Measurements from ENCODE around the gene DUSP16.

Gene DUSP16

GRCh38 chr12:12446786-12447185 is 115.9 kb downstream of the DUSP16 start:
- H3K4me3 ChIP-seq (ENCODE audit: low read depth, low read length): no peak overlapping the region
- no peaks in the 10 kb centered on the region for H3K27me3 ChIP-seq (replicated peaks)
- no peak for DNase-seq
- no peaks in the 10 kb centered on the region for H3K36me3 ChIP-seq (replicated peaks)
- no peak overlapping the region for H3K27ac ChIP-seq
- TF ChIP-seq CTCF (IDR thresholded peaks at IDR 0.05; ENCODE audit: low read depth, low read length, missing control alignments): no peak
- in situ Hi-C loops (cut with HindIII; ENCODE audit: low pct_ligation_motif_present, low sequenced_read_pairs): no loop called here

- no peak for TF ChIP-seq CTCF (IDR thresholded peaks at IDR 0.05; ENCODE audit: low read depth, low read length, missing control alignments)
- in situ Hi-C loops (cut with HindIII; ENCODE audit: low pct_ligation_motif_present, low sequenced_read_pairs): no loop called here
- no peak overlapping the region for H3K4me3 ChIP-seq (ENCODE audit: low read depth, low read length)
- H3K36me3 ChIP-seq (replicated peaks): no peaks in the 10 kb centered on the region
- no peaks in the 10 kb centered on the region for H3K27me3 ChIP-seq (replicated peaks)
- H3K27ac ChIP-seq: no peak overlapping the region
- no peak for DNase-seq
These were observed 116.8 kb downstream of the DUSP16 start for GRCh38 chr12:12445882-12446181.

- H3K27me3 ChIP-seq (replicated peaks): no peaks in the 10 kb centered on the region
- no peaks in the 10 kb centered on the region for H3K36me3 ChIP-seq (replicated peaks)
- in situ Hi-C loops (cut with HindIII; ENCODE audit: low pct_ligation_motif_present, low sequenced_read_pairs): no loop called here
- no peak overlapping the region for H3K4me3 ChIP-seq (ENCODE audit: low read depth, low read length)
- H3K27ac ChIP-seq: no peak overlapping the region
- no peak for TF ChIP-seq CTCF (IDR thresholded peaks at IDR 0.05; ENCODE audit: low read depth, low read length, missing control alignments)
- no peak for DNase-seq
These were observed 117.3 kb downstream of the DUSP16 start for GRCh38 chr12:12445165-12445881.

- DNase-seq: no peak
- Histone ChIP-seq H3K4me3 (ENCODE audit: low read depth, low read length) (no peak overlapping the region), H3K36me3 (replicated peaks) (no peaks in the 10 kb centered on the region), H3K27me3 (replicated peaks) (no peaks in the 10 kb centered on the region), H3K27ac (no peak overlapping the region)
- in situ Hi-C loops (cut with HindIII; ENCODE audit: low pct_ligation_motif_present, low sequenced_read_pairs): no loop called here
- no peak for TF ChIP-seq CTCF (IDR thresholded peaks at IDR 0.05; ENCODE audit: low read depth, low read length, missing control alignments)
These were observed 119.2 kb downstream of the DUSP16 start for GRCh38 chr12:12443431-12443878.

- DNase-seq: peak; percentile 62
- peak overlapping the region; percentile 84 for H3K27ac ChIP-seq
- H3K36me3 ChIP-seq (replicated peaks): no peaks in the 10 kb centered on the region
- H3K27me3 ChIP-seq (replicated peaks): no peaks in the 10 kb centered on the region
- TF ChIP-seq CTCF (IDR thresholded peaks at IDR 0.05; ENCODE audit: low read depth, low read length, missing control alignments): no peak
- in situ Hi-C loops (cut with HindIII; ENCODE audit: low pct_ligation_motif_present, low sequenced_read_pairs): no loop called here
- H3K4me3 ChIP-seq (ENCODE audit: low read depth, low read length): no peak overlapping the region
These were observed 120.1 kb downstream of the DUSP16 start for GRCh38 chr12:12442548-12443071.
